K562 (cell line): ENCODE measurements around the gene SSU72. TPM values are rescaled to one million over a fixed set of nuclear protein-coding genes. Genes with fewer than 3 reads are reported as not detected.

Experiments
- ARID4B ChIP-seq: sonication (generic); formaldehyde crosslinking; IDR thresholded peaks from 2 replicates; pipeline ENCODE4 v1.8.0; 2022; ENCODE audit warnings: mild to moderate bottlenecking, missing genetic modification reagents
- CREB3 ChIP-seq: fragments of 450-650 bp; conservative IDR thresholded peaks from 2 replicates; pipeline ENCODE4 v1.6.1; 2016; ENCODE audit warnings: missing genetic modification characterization, low read depth, mild to moderate bottlenecking, missing compliant biosample characterization, moderate library complexity
- FUS ChIP-seq: fragments of 200-400 bp; formaldehyde crosslinking; optimal IDR thresholded peaks from 2 replicates; pipeline ENCODE3; 2017; ENCODE audit warnings: low read depth, low read length
- ID3 ChIP-seq, 2 experiments: fragments of 250-450 bp in 1 of 2; fragments of 450-650 bp in 1 of 2; sonication (Bioruptor Pico) in 1 of 2; IDR thresholded peaks; 2 replicates each; pipeline versions ENCODE4 v1.6.1 to v1.8.0; 2016 to 2021; ENCODE audit warnings: mild to moderate bottlenecking in 2 of 2, moderate library complexity in 2 of 2, missing compliant biosample characterization in 1 of 2, missing genetic modification characterization in 1 of 2
- NKRF ChIP-seq: fragments of 450-650 bp; IDR thresholded peaks from 2 replicates; pipeline ENCODE4 v1.6.1; 2016; ENCODE audit warnings: borderline replicate concordance
- NR3C1 ChIP-seq: sonication (generic); formaldehyde crosslinking; IDR thresholded peaks from 2 replicates; pipeline ENCODE4 v1.8.1; 2022; ENCODE audit warnings: missing genetic modification reagents
- PKNOX1 ChIP-seq: fragments of 450-650 bp; IDR thresholded peaks from 2 replicates; pipeline ENCODE4 v1.6.1; 2016
- SMC3 ChIP-seq: conservative IDR thresholded peaks from 2 replicates; pipeline ENCODE4 v1.6.1; 2011; ENCODE audit warnings: low read depth, low read length, improper control_type of control experiment; ENCODE audit not compliant: insufficient read depth
- TARDBP ChIP-seq: fragments of 450-650 bp; IDR thresholded peaks from 2 replicates; pipeline ENCODE4 v1.6.1; 2016
- THRB ChIP-seq: fragments of 450-650 bp; formaldehyde crosslinking; conservative IDR thresholded peaks from 2 replicates; pipeline ENCODE4 v1.4.0; 2022; ENCODE audit warnings: mild to moderate bottlenecking, missing genetic modification characterization
- USF1 ChIP-seq: sonication (generic); formaldehyde crosslinking; IDR thresholded peaks from 2 replicates; pipeline ENCODE4 v1.9.0; 2022; ENCODE audit warnings: mild to moderate bottlenecking, missing genetic modification reagents
- ZNF121 ChIP-seq: sonication (generic); formaldehyde crosslinking; conservative IDR thresholded peaks from 2 replicates; pipeline ENCODE4 v1.8.0; 2022; ENCODE audit warnings: missing genetic modification reagents
- ZNF586 ChIP-seq: fragments of 450-650 bp; formaldehyde crosslinking; conservative IDR thresholded peaks from 2 replicates; pipeline ENCODE4 v1.4.0; 2020; ENCODE audit warnings: mild to moderate bottlenecking, moderate library complexity
- polyA plus RNA-seq, 8 experiments: library from polyadenylated mRNA; depleted of rRNA in 4 of 8; stranded (reverse) in 5 of 8; unstranded in 3 of 8; fragments of >200 nt; fragmentation: Nextera tagmentation in 2 of 8; fragmentation: Illumina TruSeq in 1 of 8; extraction: Ambion mirVana in 2 of 8; extraction: Trizol in 1 of 8; gene quantifications; 2 replicates each; pipeline versions ENCODE4 v1.2.1 to v1.2.3, GENCODE V29; 2011 to 2014; ENCODE audit warnings: inconsistent platforms in 1 of 8, missing spikeins in 1 of 8
- total RNA-seq, 7 experiments: library from RNA; depleted of rRNA in 6 of 7; stranded (reverse); fragments of >200 nt in 6 of 7; fragmentation: Illumina TruSeq in 2 of 7; extraction: Trizol in 2 of 7; gene quantifications; 2 replicates each; pipeline versions ENCODE4 v1.2.1 to v1.2.3, GENCODE V29; 2011 to 2021; ENCODE audit warnings: low replicate concordance in 1 of 7

SSU72 gene
- total and polyA plus RNA-seq, 9 of the 15 experiments (the other 6 are each of a cell fraction or from before 2014, with no cell fraction given), result 70.8 to 201 (median 94.6) TPM

- TF ChIP-seq ZNF586 (CRISPR knock-in tag) (no peak), SMC3 (no peak), ID3 (CRISPR knock-in tag; IDR thresholded peaks at IDR 0.05) (no peak), ID3 (tag; IDR thresholded peaks at IDR 0.05) (peak; percentile 71; the same call in 1 of the 2 replicates), NKRF (peak; percentile 10; the same call in 1 of the 2 replicates), FUS (peak; percentile 56), ARID4B (CRISPR knock-in tag) (peak; percentile 88), NR3C1 (CRISPR knock-in tag) (peak; percentile 75; the same call in 1 of the 2 replicates), THRB (CRISPR knock-in tag) (no peak), CREB3 (no peak), PKNOX1 (peak; percentile 49; the same call in 1 of the 2 replicates), USF1 (CRISPR knock-in tag) (peak; percentile 69), TARDBP (0 out of 2 replicates have a peak, but pooled peaks have one; percentile 64), ZNF121 (CRISPR knock-in tag) (no peak)
Observed at GRCh38 chr1:1615256-1616044, 40.8 kb upstream of the SSU72 start, which contains the start of gene MIB2 (continued).
